ENCODE results near the gene HELQ. TPM values are rescaled to one million over a fixed set of nuclear protein-coding genes. Genes with fewer than 3 reads are reported as not detected.

HELQ gene
- total RNA-seq, 1 experiment from 2014 or later = 14.6 TPM

- Histone ChIP-seq H2AFZ (ENCODE audit: low read depth, low read length, poor library complexity, severe bottlenecking) (no peak overlapping the region), H4K20me1 (ENCODE audit: insufficient read depth) (no peaks in the 10 kb centered on the region), H3K36me3 (ENCODE audit: control insufficient read depth in 1 of 2, insufficient read depth in 2 of 2, low read length in 2 of 2) (no peaks in the 10 kb centered on the region), H3K27me3 (ENCODE audit: insufficient read depth, low read length) (no peaks in the 10 kb centered on the region), H3K79me2 (ENCODE audit: insufficient read depth, low read length) (no peaks in the 10 kb centered on the region), H3K9me2 (ENCODE audit: insufficient read depth) (no peaks in the 10 kb centered on the region), H3K4me3 (replicated peaks in 1 of 2; ENCODE audit: low read depth in 1 of 2, low read length in 2 of 2) (no peak overlapping the region), H3K4me1 (ENCODE audit: control insufficient read depth in 1 of 2, insufficient read depth in 2 of 2, low read length in 2 of 2) (no peaks in the 10 kb centered on the region), H3K9me3 (ENCODE audit: control insufficient read depth in 1 of 2, insufficient read depth in 1 of 2, low read depth in 1 of 2, low read length in 2 of 2) (no peaks in the 10 kb centered on the region), H3K9ac (ENCODE audit: low read length) (no peak overlapping the region), H3K27ac (ENCODE audit: low read depth, low read length) (no peak overlapping the region), H3K4me2 (ENCODE audit: low read length) (no peak overlapping the region)
- TF ChIP-seq MAX (IDR thresholded peaks at IDR 0.05) = no peak
- TF ChIP-seq ZFX (IDR thresholded peaks at IDR 0.05) = no peak
- no peak for TF ChIP-seq CTCF (IDR thresholded peaks at IDR 0.05 in 2 of 3, conservative IDR thresholded peaks at IDR 0.05 in 1 of 3; ENCODE audit: borderline replicate concordance in 1 of 3, insufficient read depth in 1 of 3, low read depth in 2 of 3, low read length in 2 of 3)
- TF ChIP-seq EZH2phosphoT487 (IDR thresholded peaks at IDR 0.05; ENCODE audit: borderline replicate concordance) = no peak
- TF ChIP-seq EGR1 (IDR thresholded peaks at IDR 0.05; ENCODE audit: low read depth) = no peak
- TF ChIP-seq POLR2A (IDR thresholded peaks at IDR 0.05; ENCODE audit: borderline replicate concordance, extremely low read depth, insufficient read depth, insufficient read length) = no peak
- no peak for TF ChIP-seq YY1 (IDR thresholded peaks at IDR 0.05; ENCODE audit: extremely low read depth, insufficient replicate concordance, low read depth, low read length)
- no peak for TF ChIP-seq TCF7L2 (IDR thresholded peaks at IDR 0.05; ENCODE audit: borderline replicate concordance, extremely low read depth, insufficient read depth, insufficient read length)
- no peak for TF ChIP-seq SIN3A (IDR thresholded peaks at IDR 0.05; ENCODE audit: low read depth)
- TF ChIP-seq REST (IDR thresholded peaks at IDR 0.05; ENCODE audit: low read depth) = no peak
- no peak for TF ChIP-seq SP1 (IDR thresholded peaks at IDR 0.05; ENCODE audit: low read depth)
- CTCF ChIA-PET = no interaction called here
- no peak for ATAC-seq
- RAD21 ChIA-PET (ENCODE audit: low non-redundant PET in 1 of 2, low total read pairs in 2 of 2, uncharacterized antibody in 2 of 2, unreplicated experiment in 2 of 2) = no interaction called here
- intact Hi-C loops (cut with micrococcal nuclease) = no loop called here
- POLR2A ChIA-PET = no interaction called here
- DNase-seq (ENCODE audit: low read depth, low spot score) = no peak
- no TSS peak for BruUV-seq (replicated peaks)
Observed at GRCh38 chr4:83473423-83473822, 17.8 kb upstream of the HELQ start.

All from HCT116 (cell line).